Measurements from ENCODE around the gene VPS25.
A peak's percentile ranks its signal among the peaks of the same experiment; 100 is the strongest.

The VPS25 gene

DNA sequence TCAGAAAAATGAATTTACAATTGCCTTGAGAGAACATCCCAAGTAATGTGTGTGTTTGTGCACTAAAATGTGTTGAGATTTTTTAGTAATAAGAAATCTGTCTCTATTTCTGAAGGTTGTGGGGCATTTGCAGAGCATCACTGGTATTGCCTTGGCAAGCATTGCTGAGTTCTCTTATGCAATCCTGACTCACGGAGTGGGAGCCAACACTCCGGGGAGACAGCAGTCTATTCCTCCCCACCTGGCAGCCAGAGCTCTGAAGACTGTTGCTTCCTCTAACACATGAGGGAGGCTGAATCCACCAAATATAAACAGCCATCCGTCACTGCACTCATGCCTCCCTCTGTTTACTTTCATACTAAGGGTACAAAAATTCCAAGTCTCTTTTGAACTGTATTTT, 36.0 kb downstream of the VPS25 start:
- H3K27ac Mint-ChIP-seq (ENCODE audit: low read depth), result no peak overlapping the region
- no peak overlapping the region for H3K4me3 Mint-ChIP-seq
- peaks cover 42% of the 10 kb centered on the region for H3K36me3 Mint-ChIP-seq (ENCODE audit: insufficient read depth)
- no peak for ATAC-seq (replicated peaks; ENCODE audit: extremely low read depth, poor library complexity, severe bottlenecking)
- no peaks in the 10 kb centered on the region for H3K4me1 Mint-ChIP-seq
- DNase-seq (ENCODE audit: low spot score in 2 of 2), result no peak
- H3K9me3 Mint-ChIP-seq, result no peaks in the 10 kb centered on the region
- H3K27me3 Mint-ChIP-seq, result no peaks in the 10 kb centered on the region

DNA sequence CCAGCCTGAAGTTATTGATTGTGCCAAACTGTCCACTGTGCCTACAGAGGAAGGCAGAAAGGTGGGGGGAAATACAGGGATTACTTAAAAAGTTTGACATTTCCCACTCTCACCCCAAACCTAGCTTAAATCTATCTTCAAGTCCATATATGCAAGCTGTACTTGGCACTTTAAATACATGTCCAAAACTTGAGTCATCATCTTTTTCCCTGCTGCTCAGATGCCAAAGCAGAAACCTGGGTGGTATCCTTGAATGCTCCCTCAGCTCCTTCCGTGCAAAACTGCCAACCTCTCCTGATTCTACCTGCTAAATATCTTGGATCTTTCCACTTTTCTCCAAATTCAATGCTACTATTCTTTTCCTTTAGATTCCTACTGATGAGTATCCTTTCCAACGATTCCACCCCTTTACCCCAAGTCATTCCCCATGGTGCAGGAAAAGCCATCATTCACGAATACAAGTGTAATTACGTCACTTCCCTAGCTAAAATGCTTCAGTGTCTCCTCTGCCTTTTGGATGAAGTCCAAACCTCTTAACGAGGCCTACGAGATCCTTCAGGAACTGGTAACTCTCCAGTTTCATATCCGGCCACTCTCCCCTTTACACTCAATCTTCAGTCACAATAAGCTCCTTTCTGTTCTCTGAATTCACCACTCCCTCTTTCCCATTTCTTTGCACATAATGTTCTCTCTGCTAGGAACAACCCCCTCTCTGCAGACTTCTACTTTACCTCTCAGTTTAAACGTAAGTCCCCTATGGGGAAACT, 41.6 kb downstream of the VPS25 start:
- H3K4me3 Mint-ChIP-seq, result no peak overlapping the region
- H3K9me3 Mint-ChIP-seq, result no peaks in the 10 kb centered on the region
- H3K27ac Mint-ChIP-seq (ENCODE audit: low read depth), result no peak overlapping the region
- DNase-seq (ENCODE audit: low spot score in 2 of 2) (no peak), ATAC-seq (replicated peaks; ENCODE audit: extremely low read depth, poor library complexity, severe bottlenecking) (no peak)
- peaks cover 84% of the 10 kb centered on the region for H3K36me3 Mint-ChIP-seq (ENCODE audit: insufficient read depth)
- no peaks in the 10 kb centered on the region for H3K4me1 Mint-ChIP-seq
- no peaks in the 10 kb centered on the region for H3K27me3 Mint-ChIP-seq

DNA sequence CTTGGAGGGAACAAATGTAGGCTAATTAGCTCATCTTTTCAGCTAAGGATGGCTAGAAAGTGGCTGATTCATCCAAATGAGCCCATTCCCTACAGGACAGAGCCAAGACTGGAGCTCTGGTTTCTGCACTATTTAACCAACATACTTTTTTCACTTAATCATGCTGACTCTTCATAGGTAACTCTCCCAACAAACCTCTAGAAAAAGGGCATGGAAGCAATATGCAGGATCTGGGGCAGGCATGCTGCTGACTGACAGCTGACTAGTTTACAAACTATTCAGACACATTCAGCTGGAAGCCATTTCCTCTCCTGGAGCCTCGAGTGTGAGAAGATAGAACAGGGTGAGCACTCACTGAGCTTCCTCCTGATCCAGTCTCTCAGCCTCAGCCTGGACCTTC, 44.6 kb downstream of the VPS25 start:
- Mint-ChIP-seq H3K4me1 (peaks cover 10% of the 10 kb centered on the region), H3K27ac (ENCODE audit: low read depth) (no peak overlapping the region), H3K9me3 (no peaks in the 10 kb centered on the region), H3K36me3 (ENCODE audit: insufficient read depth) (peaks cover 77% of the 10 kb centered on the region), H3K4me3 (no peak overlapping the region), H3K27me3 (no peaks in the 10 kb centered on the region)
- no peak for DNase-seq (ENCODE audit: low spot score in 2 of 2)
- ATAC-seq (replicated peaks; ENCODE audit: extremely low read depth, poor library complexity, severe bottlenecking), result no peak

DNA sequence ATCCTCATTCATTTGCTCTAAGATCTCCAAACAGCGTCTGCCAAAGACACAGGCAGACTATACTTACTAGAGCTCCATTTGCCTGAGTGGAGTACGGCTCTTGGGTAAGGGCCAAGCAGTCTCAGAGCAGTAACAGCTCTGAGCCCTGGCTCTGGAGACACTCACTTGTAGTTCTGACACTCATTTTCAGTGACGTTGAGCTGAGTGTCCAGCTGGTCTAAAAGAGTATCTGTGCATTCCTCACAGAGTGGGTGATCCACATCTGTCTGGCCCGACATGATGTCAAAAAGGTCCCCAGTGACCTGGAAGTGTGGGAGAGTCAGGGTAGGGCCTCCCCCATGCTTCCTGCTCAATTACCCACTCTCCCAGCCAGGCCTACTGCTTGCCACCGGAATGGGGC, 45.1 kb downstream of the VPS25 start:
- no peak for DNase-seq (ENCODE audit: low spot score in 2 of 2)
- Mint-ChIP-seq H3K4me1 (peaks cover 11% of the 10 kb centered on the region), H3K4me3 (no peak overlapping the region), H3K9me3 (no peaks in the 10 kb centered on the region), H3K27me3 (no peaks in the 10 kb centered on the region), H3K27ac (ENCODE audit: low read depth) (peak overlapping the region; percentile 61), H3K36me3 (ENCODE audit: insufficient read depth) (peaks cover 76% of the 10 kb centered on the region)
- no peak for ATAC-seq (replicated peaks; ENCODE audit: extremely low read depth, poor library complexity, severe bottlenecking)

DNA sequence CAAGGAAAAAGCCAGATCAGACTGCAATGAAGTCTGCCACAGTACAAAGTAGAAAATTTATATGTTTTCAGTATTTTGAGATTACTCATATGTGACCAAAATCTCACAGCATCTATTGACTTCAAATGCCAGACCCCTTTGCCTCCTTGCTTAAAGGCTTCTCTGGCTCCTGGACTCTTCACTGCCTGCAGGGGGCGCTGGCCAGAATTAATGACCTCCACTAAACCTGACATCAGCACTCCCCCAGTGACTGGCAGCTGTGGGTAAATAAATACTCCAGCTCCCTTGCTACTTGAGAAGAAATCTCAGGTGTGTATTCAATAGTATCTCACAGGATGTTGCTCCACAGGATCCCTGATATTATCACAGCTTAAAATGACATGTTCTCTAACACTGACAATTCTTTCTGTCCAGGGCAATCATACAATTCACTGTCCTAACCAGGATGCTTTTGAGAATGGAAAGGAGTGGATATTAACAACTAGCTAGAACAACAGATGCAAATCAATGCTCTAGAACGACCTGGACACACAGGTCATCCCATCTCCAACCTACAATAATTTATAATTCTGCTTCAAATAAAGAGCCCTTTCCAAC, 46.8 kb downstream of the VPS25 start:
- no peak for ATAC-seq (replicated peaks; ENCODE audit: extremely low read depth, poor library complexity, severe bottlenecking)
- H3K36me3 Mint-ChIP-seq (ENCODE audit: insufficient read depth), result peaks cover 69% of the 10 kb centered on the region
- no peak overlapping the region for H3K4me3 Mint-ChIP-seq
- peaks cover 23% of the 10 kb centered on the region for H3K4me1 Mint-ChIP-seq
- H3K9me3 Mint-ChIP-seq, result no peaks in the 10 kb centered on the region
- H3K27ac Mint-ChIP-seq (ENCODE audit: low read depth), result no peak overlapping the region
- peak in 1 of 2 donors; percentile 34 for DNase-seq (ENCODE audit: low spot score in 2 of 2)
- H3K27me3 Mint-ChIP-seq, result no peaks in the 10 kb centered on the region

DNA sequence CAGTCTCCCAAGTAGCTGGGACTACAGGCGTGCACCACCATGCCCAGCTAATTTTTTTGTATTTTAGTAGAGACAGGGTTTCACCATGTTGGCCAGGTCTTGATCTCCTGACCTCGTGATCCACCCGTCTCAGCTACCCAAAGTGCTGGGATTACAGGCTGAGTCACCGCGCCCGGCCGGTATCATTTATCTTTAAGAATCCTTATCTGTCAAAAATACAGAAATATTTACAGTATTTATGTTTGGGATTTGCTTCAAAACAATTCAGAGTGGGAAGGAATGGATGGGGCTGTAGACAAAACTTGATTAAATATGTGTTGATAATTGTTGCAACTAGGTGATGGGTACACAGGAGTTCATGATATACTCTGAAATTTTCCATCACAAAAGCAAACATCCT, 47.9 kb downstream of the VPS25 start:
- DNase-seq (ENCODE audit: low spot score in 2 of 2), result no peak
- H3K4me1 Mint-ChIP-seq, result peaks cover 23% of the 10 kb centered on the region
- no peaks in the 10 kb centered on the region for H3K27me3 Mint-ChIP-seq
- peaks cover 60% of the 10 kb centered on the region for H3K36me3 Mint-ChIP-seq (ENCODE audit: insufficient read depth)
- no peak for ATAC-seq (replicated peaks; ENCODE audit: extremely low read depth, poor library complexity, severe bottlenecking)
- no peaks in the 10 kb centered on the region for H3K9me3 Mint-ChIP-seq
- no peak overlapping the region for H3K4me3 Mint-ChIP-seq
- H3K27ac Mint-ChIP-seq (ENCODE audit: low read depth), result no peak overlapping the region

DNA sequence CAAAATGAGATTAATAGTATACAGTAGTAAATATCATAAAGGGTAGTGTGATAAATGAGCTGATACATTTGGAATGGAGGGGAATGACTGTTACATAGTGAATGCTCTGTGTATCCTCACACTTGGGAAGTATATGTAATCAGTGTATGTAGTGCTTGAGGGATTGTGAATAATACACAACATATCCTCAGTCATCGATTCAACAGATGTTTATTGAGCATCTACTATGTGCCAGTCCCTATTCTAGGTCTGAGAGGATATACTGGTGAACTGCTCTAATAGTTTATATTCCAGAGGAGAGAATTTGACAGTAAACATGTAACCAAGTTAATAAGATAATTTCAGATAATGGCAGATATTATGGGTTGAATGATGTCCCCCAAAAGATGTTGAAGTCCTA, 54.2 kb downstream of the VPS25 start:
- ATAC-seq (replicated peaks; ENCODE audit: extremely low read depth, poor library complexity, severe bottlenecking), result no peak
- Mint-ChIP-seq H3K9me3 (no peaks in the 10 kb centered on the region), H3K36me3 (ENCODE audit: insufficient read depth) (peaks cover 13% of the 10 kb centered on the region), H3K27me3 (peaks cover 13% of the 10 kb centered on the region), H3K4me3 (no peak overlapping the region), H3K4me1 (peaks cover 19% of the 10 kb centered on the region), H3K27ac (ENCODE audit: low read depth) (no peak overlapping the region)
- DNase-seq (ENCODE audit: low spot score in 2 of 2), result no peak

Measured in central memory CD8-positive, alpha-beta T cell (primary cell).